Vagina (tissue), 2 donors: ENCODE results near the gene RCSD1. TPM values are rescaled to one million over a fixed set of nuclear protein-coding genes. Genes with fewer than 3 reads are reported as not detected.

Experiments
- DNase-seq, 2 donors: peaks; one replicate each; pipeline ENCODE4 v3.0.0-alpha.2; 2017; ENCODE audit errors: extremely low spot score in 2 of 2
- H3K27ac ChIP-seq: fragments of 200-600 bp; sonication (generic); one replicate; pipeline ENCODE4 v1.5.1; 2019
- H3K27me3 ChIP-seq: fragments of 200-600 bp; sonication (generic); one replicate; pipeline ENCODE4 v1.5.1; 2019
- H3K36me3 ChIP-seq, 2 donors: fragments of 200-600 bp; sonication (generic); one replicate each; pipeline ENCODE4 v1.5.1; 2017 to 2019
- H3K4me1 ChIP-seq: fragments of 200-600 bp; sonication (generic); one replicate; pipeline ENCODE4 v1.5.1; 2019
- H3K4me3 ChIP-seq, 2 donors: fragments of 200-600 bp; sonication (generic); 1 replicate in 1 of 2; 2 replicates in 1 of 2; pipeline ENCODE4 v1.5.1; 2016 to 2019
- H3K9me3 ChIP-seq: fragments of 200-600 bp; sonication (generic); one replicate; pipeline ENCODE4 v1.5.1; 2019
- CTCF ChIP-seq, 3 experiments: fragments of 450-650 bp in 2 of 3; fragments of 200-600 bp in 1 of 3; sonication (generic) in 1 of 3; IDR thresholded peaks; one replicate each; pipeline ENCODE4 v1.5.1; 2017 to 2019; ENCODE audit warnings: antibody characterized with exemption in 3 of 3, mild to moderate bottlenecking in 2 of 3, moderate library complexity in 2 of 3
- POLR2A ChIP-seq, 2 donors: fragments of 450-650 bp; IDR thresholded peaks; one replicate each; pipeline ENCODE4 v1.6.1; 2017; ENCODE audit warnings: antibody characterized with exemption in 2 of 2, mild to moderate bottlenecking in 2 of 2, moderate library complexity in 2 of 2
- POLR2AphosphoS5 ChIP-seq, 2 donors: sonication (generic); formaldehyde crosslinking; IDR thresholded peaks; one replicate each; pipeline ENCODE4 v1.9.0; 2017; ENCODE audit warnings: antibody characterized with exemption in 2 of 2, mild to moderate bottlenecking in 2 of 2, low read depth in 1 of 2; ENCODE audit not compliant: insufficient read depth in 1 of 2
- intact Hi-C: fragments of 100-400 bp; cut with DNase I; formaldehyde crosslinking; loops from one replicate; pipeline ENCODE4 v1.15.1; 2023
- total RNA-seq: library from RNA; depleted of rRNA; stranded (reverse); fragments of >200 nt; gene quantifications from one replicate; pipeline ENCODE4 v1.2.3, GENCODE V29; 2016

RCSD1 gene
- total RNA-seq, 1 donor from 2014 or later, result 11.5 TPM

GRCh38 chr1:167704715-167705114 is 74.7 kb downstream of the RCSD1 start:
- Histone ChIP-seq H3K27me3 (no peaks in the 10 kb centered on the region), H3K4me1 (no peaks in the 10 kb centered on the region), H3K4me3 (no peak overlapping the region), H3K36me3 (no peaks in the 10 kb centered on the region), H3K27ac (no peak overlapping the region), H3K9me3 (no peaks in the 10 kb centered on the region)
- TF ChIP-seq POLR2AphosphoS5 (IDR thresholded peaks at IDR 0.05; ENCODE audit: insufficient read depth in 1 of 2, low read depth in 1 of 2) (no peak), CTCF (IDR thresholded peaks at IDR 0.05) (no peak), POLR2A (IDR thresholded peaks at IDR 0.05) (no peak)
- DNase-seq, result no peak
- intact Hi-C loops, result no loop called here

DNA sequence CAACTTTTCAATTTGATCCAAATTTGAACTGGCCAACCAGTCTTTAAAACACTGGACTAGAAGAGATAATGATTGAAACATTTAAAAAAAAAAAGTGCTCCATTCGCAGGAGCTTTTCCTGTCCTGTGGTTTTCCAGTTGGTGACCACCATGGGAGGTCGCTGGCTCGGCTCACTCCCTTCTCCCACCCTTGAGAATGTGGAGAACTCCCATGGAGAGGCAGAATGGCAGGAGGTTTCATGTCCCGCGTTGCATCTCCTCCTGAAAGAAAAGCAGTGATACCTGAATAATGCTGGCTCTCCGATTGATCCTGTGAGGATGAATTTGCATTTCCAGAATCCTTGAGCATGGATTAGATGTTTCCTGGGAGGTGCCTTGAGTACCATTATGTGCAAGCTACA is 75.2 kb downstream of the RCSD1 start:
- intact Hi-C loops, result no loop called here
- Histone ChIP-seq H3K36me3 (no peaks in the 10 kb centered on the region), H3K27ac (no peak overlapping the region), H3K9me3 (no peaks in the 10 kb centered on the region), H3K4me3 (no peak overlapping the region), H3K27me3 (no peaks in the 10 kb centered on the region), H3K4me1 (no peaks in the 10 kb centered on the region)
- TF ChIP-seq POLR2A (IDR thresholded peaks at IDR 0.05) (no peak), POLR2AphosphoS5 (IDR thresholded peaks at IDR 0.05; ENCODE audit: insufficient read depth in 1 of 2, low read depth in 1 of 2) (no peak), CTCF (IDR thresholded peaks at IDR 0.05) (no peak)
- no peak for DNase-seq

DNA sequence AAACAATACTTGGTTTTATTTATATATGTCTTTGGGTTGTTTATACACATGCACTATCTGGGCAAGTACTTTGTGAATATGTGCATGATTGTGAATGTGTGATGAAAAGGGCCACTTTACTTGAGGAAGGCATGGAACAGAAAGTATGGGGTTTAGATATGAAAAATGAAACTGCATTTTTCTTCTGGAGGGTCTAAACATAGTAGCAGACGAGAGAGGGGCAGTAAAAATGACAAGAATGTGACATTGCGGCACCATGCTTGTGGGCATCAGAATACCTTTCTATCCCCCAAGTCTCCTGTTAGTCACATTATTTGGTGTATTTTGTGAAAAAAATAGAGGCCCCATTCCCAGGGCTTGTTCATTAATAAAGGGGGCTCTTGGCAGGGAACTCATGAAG is 76.3 kb downstream of the RCSD1 start:
- H3K4me3 ChIP-seq, result no peak overlapping the region
- no peak for TF ChIP-seq POLR2AphosphoS5 (IDR thresholded peaks at IDR 0.05; ENCODE audit: insufficient read depth in 1 of 2, low read depth in 1 of 2)
- no peak for TF ChIP-seq POLR2A (IDR thresholded peaks at IDR 0.05)
- TF ChIP-seq CTCF (IDR thresholded peaks at IDR 0.05), result no peak
- intact Hi-C loops, result no loop called here
- H3K27me3 ChIP-seq, result no peaks in the 10 kb centered on the region
- H3K9me3 ChIP-seq, result no peaks in the 10 kb centered on the region
- no peaks in the 10 kb centered on the region for H3K36me3 ChIP-seq
- no peak for DNase-seq
- H3K4me1 ChIP-seq, result no peaks in the 10 kb centered on the region
- H3K27ac ChIP-seq, result no peak overlapping the region

DNA sequence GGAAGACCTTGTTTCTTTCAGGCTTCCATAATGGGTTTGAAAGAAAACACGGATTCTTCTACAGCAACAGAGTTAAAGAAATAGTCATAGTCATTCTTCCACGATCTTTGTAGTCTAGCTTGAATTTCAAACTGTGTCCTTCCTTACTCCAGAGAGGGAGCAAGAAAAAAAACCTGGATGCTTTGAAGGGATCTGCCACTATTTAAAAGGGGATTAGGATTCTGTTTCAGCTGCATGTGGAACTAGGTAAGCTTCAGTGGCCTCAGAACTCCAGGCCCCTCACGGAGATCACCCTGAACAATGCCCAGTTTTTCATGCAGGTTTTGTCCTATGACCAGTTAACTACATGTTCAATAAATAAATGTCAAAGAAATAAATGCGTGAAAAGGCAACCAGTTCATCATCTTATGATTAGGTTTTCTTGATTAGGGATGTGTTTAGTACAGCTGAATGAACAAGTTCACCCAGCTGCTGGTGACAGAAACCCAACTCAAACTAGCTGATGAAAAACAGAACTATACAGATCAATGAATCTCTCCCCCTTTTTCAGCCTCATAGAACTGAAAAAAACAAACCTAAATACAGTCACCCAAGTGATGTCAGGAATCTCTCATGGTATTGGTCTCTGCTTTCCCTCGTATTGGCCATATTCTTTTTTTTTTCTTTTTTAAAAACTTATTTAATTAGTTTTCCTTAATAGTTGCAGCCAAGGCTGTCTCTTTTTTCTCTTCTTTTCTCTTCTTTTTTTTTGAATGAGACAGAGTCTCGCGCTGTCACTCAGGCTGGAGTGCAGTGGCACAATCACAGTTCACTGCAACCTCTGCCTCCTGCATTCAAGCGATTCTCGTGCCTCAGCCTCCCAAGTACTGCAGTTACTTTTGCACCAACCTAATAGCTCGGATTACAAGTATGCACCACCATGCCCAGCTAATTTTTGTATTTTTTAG is 77.2 kb downstream of the RCSD1 start:
- H3K4me3 ChIP-seq, result no peak overlapping the region
- no peak for DNase-seq
- H3K36me3 ChIP-seq, result no peaks in the 10 kb centered on the region
- TF ChIP-seq POLR2A (IDR thresholded peaks at IDR 0.05) (no peak), POLR2AphosphoS5 (IDR thresholded peaks at IDR 0.05; ENCODE audit: insufficient read depth in 1 of 2, low read depth in 1 of 2) (no peak), CTCF (IDR thresholded peaks at IDR 0.05) (no peak)
- H3K27me3 ChIP-seq, result no peaks in the 10 kb centered on the region
- no peaks in the 10 kb centered on the region for H3K4me1 ChIP-seq
- H3K9me3 ChIP-seq, result no peaks in the 10 kb centered on the region
- intact Hi-C loops, result no loop called here
- H3K27ac ChIP-seq, result no peak overlapping the region

GRCh38 chr1:167707942-167708341 is 77.9 kb downstream of the RCSD1 start:
- intact Hi-C loops, result no loop called here

More at GRCh38 chr1:167707942-167708341, 77.9 kb downstream of the RCSD1 start:
- DNase-seq, result no peak
- TF ChIP-seq POLR2AphosphoS5 (IDR thresholded peaks at IDR 0.05; ENCODE audit: insufficient read depth in 1 of 2, low read depth in 1 of 2), result no peak
- H3K27me3 ChIP-seq, result no peaks in the 10 kb centered on the region
- H3K4me1 ChIP-seq, result no peaks in the 10 kb centered on the region
- H3K27ac ChIP-seq, result no peak overlapping the region
- H3K4me3 ChIP-seq, result no peak overlapping the region
- no peaks in the 10 kb centered on the region for H3K9me3 ChIP-seq
- no peaks in the 10 kb centered on the region for H3K36me3 ChIP-seq
